Stimulated activated naive CD4-positive, alpha-beta T cell (primary cell): Measurements from ENCODE around the gene KCNN2.

Source experiments
- DNase-seq, 6 experiments: peaks; one replicate each; lab custom pipeline; 2025; lab: John Stamatoyannopoulos, UW

The KCNN2 gene

GRCh38 chr5:114362977-114363761, 1.3 kb downstream of the KCNN2 start:
- DNase-seq = no peak

GRCh38 chr5:114363837-114364236, 2.0 kb downstream of the KCNN2 start:
- no peak for DNase-seq

GRCh38 chr5:114367029-114367428, 5.2 kb downstream of the KCNN2 start:
- DNase-seq = no peak

GRCh38 chr5:114369680-114370417, 8.0 kb downstream of the KCNN2 start:
- DNase-seq = no peak

GRCh38 chr5:114377050-114377844, 15.4 kb downstream of the KCNN2 start:
- no peak for DNase-seq

GRCh38 chr5:114377946-114378345, 16.1 kb downstream of the KCNN2 start:
- DNase-seq = no peak

GRCh38 chr5:114380721-114381120, 18.9 kb downstream of the KCNN2 start:
- DNase-seq = no peak

- DNase-seq = no peak
Measured at GRCh38 chr5:114387433-114387832, 25.6 kb downstream of the KCNN2 start.

GRCh38 chr5:114390431-114390830, 28.6 kb downstream of the KCNN2 start:
- no peak for DNase-seq

- DNase-seq = no peak
Measured at GRCh38 chr5:114391321-114391720, 29.5 kb downstream of the KCNN2 start.

- no peak for DNase-seq
Measured at GRCh38 chr5:114393159-114393558, 31.3 kb downstream of the KCNN2 start.

GRCh38 chr5:114402206-114402605, 40.3 kb downstream of the KCNN2 start:
- DNase-seq = no peak

GRCh38 chr5:114407783-114408182, 45.9 kb downstream of the KCNN2 start:
- DNase-seq = no peak

GRCh38 chr5:114408847-114409246, 47.0 kb downstream of the KCNN2 start:
- no peak for DNase-seq

GRCh38 chr5:114411380-114411931, 49.6 kb downstream of the KCNN2 start:
- DNase-seq = no peak

GRCh38 chr5:114412510-114413171, 50.8 kb downstream of the KCNN2 start:
- DNase-seq = no peak

- no peak for DNase-seq
Measured at GRCh38 chr5:114415760-114416159, 53.9 kb downstream of the KCNN2 start.

- DNase-seq = no peak
Measured at GRCh38 chr5:114416254-114416653, 54.4 kb downstream of the KCNN2 start.

GRCh38 chr5:114417519-114417918, 55.6 kb downstream of the KCNN2 start:
- no peak for DNase-seq

- DNase-seq = no peak
Measured at GRCh38 chr5:114418176-114419066, 56.6 kb downstream of the KCNN2 start.

- DNase-seq = no peak
Measured at GRCh38 chr5:114419067-114419388, 57.2 kb downstream of the KCNN2 start.
